WTC11 (cell line): ENCODE results near the gene IDE. TPM values are rescaled to one million over a fixed set of nuclear protein-coding genes. Genes with fewer than 3 reads are reported as not detected.

ENCODE experiments used
- ATAC-seq: fragments of 200-7000 bp; cut with Tn5 transposase; 2 replicates; pipeline ENCODE4 v1.10.0; 2021; ENCODE audit warnings: mild to moderate bottlenecking, moderate library complexity
- CTCF ChIA-PET: fragments of 300-600 bp; sonication (Branson Sonifier 250); formaldehyde crosslinking; loops from one replicate; lab custom pipeline; 2021; ENCODE audit warnings: antibody characterized with exemption; lab: Charles Lee
- POLR2A ChIA-PET: fragments of 350-600 bp; sonication (Branson Sonifier 250); formaldehyde crosslinking; loops from one replicate; lab custom pipeline; 2021; ENCODE audit warnings: antibody characterized with exemption; lab: Charles Lee
- DNase-seq: peaks from one replicate; pipeline ENCODE4 v3.0.0; 2021; ENCODE audit warnings: low spot score
- H3K27ac Mint-ChIP-seq: 2 replicates; pipeline ENCODE4 v1.8.0; 2021; ENCODE audit warnings: mixed read lengths
- H3K27me3 Mint-ChIP-seq: 2 replicates; pipeline ENCODE4 v1.8.0; 2021; ENCODE audit warnings: low read depth, mild to moderate bottlenecking, moderate library complexity, mixed read lengths
- H3K36me3 Mint-ChIP-seq: 2 replicates; pipeline ENCODE4 v1.8.0; 2021; ENCODE audit warnings: mixed read lengths
- H3K4me1 Mint-ChIP-seq: 2 replicates; pipeline ENCODE4 v1.8.0; 2022; ENCODE audit warnings: mixed read lengths
- H3K4me3 Mint-ChIP-seq: 2 replicates; pipeline ENCODE4 v1.8.0; 2021; ENCODE audit warnings: mild to moderate bottlenecking, moderate library complexity, mixed read lengths
- H3K9me3 Mint-ChIP-seq: 2 replicates; pipeline ENCODE4 v1.8.0; 2021; ENCODE audit warnings: mixed read lengths
- ATF3 ChIP-seq: sonication (generic); formaldehyde crosslinking; conservative IDR thresholded peaks from 2 replicates; pipeline ENCODE4 v1.8.1; 2022; ENCODE audit warnings: mild to moderate bottlenecking, missing genetic modification reagents
- E2F4 ChIP-seq: sonication (generic); formaldehyde crosslinking; IDR thresholded peaks from 2 replicates; pipeline ENCODE4 v1.8.1; 2022; ENCODE audit warnings: low read depth, mild to moderate bottlenecking, moderate library complexity, missing genetic modification reagents, borderline replicate concordance
- ELF4 ChIP-seq: sonication (generic); formaldehyde crosslinking; IDR thresholded peaks from 2 replicates; pipeline ENCODE4 v1.8.1; 2022; ENCODE audit warnings: low read depth, mild to moderate bottlenecking, moderate library complexity, missing genetic modification reagents
- EMX1 ChIP-seq: fragments of 250-450 bp; sonication (Bioruptor Pico); IDR thresholded peaks from 2 replicates; pipeline ENCODE4 v1.8.0; 2021; ENCODE audit warnings: mild to moderate bottlenecking
- ETV6 ChIP-seq: sonication (generic); formaldehyde crosslinking; IDR thresholded peaks from 2 replicates; pipeline ENCODE4 v1.8.1; 2022; ENCODE audit warnings: mild to moderate bottlenecking, missing genetic modification reagents
- FOXK1 ChIP-seq: sonication (generic); formaldehyde crosslinking; IDR thresholded peaks from 2 replicates; pipeline ENCODE4 v1.8.0; 2022; ENCODE audit warnings: mild to moderate bottlenecking, moderate library complexity, missing genetic modification reagents
- FOXP1 ChIP-seq: sonication (generic); formaldehyde crosslinking; IDR thresholded peaks from 2 replicates; pipeline ENCODE4 v1.8.0; 2022; ENCODE audit warnings: missing genetic modification reagents, mild to moderate bottlenecking, moderate library complexity, borderline replicate concordance
- FOXP4 ChIP-seq: sonication (generic); formaldehyde crosslinking; IDR thresholded peaks from 2 replicates; pipeline ENCODE4 v1.8.0; 2022; ENCODE audit warnings: mild to moderate bottlenecking, missing genetic modification reagents
- GTF2I ChIP-seq: fragments of 250-450 bp; sonication (Bioruptor Pico); conservative IDR thresholded peaks from 2 replicates; pipeline ENCODE4 v1.4.0; 2021; ENCODE audit warnings: mild to moderate bottlenecking
- MYBL2 ChIP-seq: sonication (generic); formaldehyde crosslinking; IDR thresholded peaks from 2 replicates; pipeline ENCODE4 v1.8.1; 2023; ENCODE audit warnings: mild to moderate bottlenecking, moderate library complexity, missing genetic modification reagents
- NFATC4 ChIP-seq: fragments of 250-450 bp; sonication (Bioruptor Pico); IDR thresholded peaks from 2 replicates; pipeline ENCODE4 v1.9.0; 2021; ENCODE audit warnings: mild to moderate bottlenecking
- NFE2L1 ChIP-seq: sonication (generic); formaldehyde crosslinking; IDR thresholded peaks from 2 replicates; pipeline ENCODE4 v1.8.1; 2023; ENCODE audit warnings: missing genetic modification reagents
- NR3C1 ChIP-seq: sonication (generic); formaldehyde crosslinking; conservative IDR thresholded peaks from 2 replicates; pipeline ENCODE4 v1.8.1; 2023; ENCODE audit warnings: low read depth, mild to moderate bottlenecking, missing genetic modification reagents
- SP1 ChIP-seq: sonication (generic); formaldehyde crosslinking; conservative IDR thresholded peaks from 2 replicates; pipeline ENCODE4 v1.8.1; 2022; ENCODE audit warnings: missing genetic modification reagents
- ZBTB21 ChIP-seq: sonication (generic); formaldehyde crosslinking; IDR thresholded peaks from 2 replicates; pipeline ENCODE4 v1.8.1; 2023; ENCODE audit warnings: mild to moderate bottlenecking, missing genetic modification reagents, borderline replicate concordance
- ZNF232 ChIP-seq: sonication (generic); formaldehyde crosslinking; IDR thresholded peaks from 2 replicates; pipeline ENCODE4 v1.8.0; 2022; ENCODE audit warnings: mild to moderate bottlenecking, missing genetic modification reagents
- ZNF263 ChIP-seq: sonication (generic); formaldehyde crosslinking; IDR thresholded peaks from 2 replicates; pipeline ENCODE4 v1.8.1; 2022; ENCODE audit warnings: low read depth, mild to moderate bottlenecking, moderate library complexity, missing genetic modification reagents
- ZNF671 ChIP-seq: fragments of 250-450 bp; sonication (Bioruptor Pico); IDR thresholded peaks from 2 replicates; pipeline ENCODE4 v1.8.0; 2021; ENCODE audit warnings: mild to moderate bottlenecking
- total RNA-seq: library from RNA; stranded (reverse); gene quantifications from 3 replicates; pipeline ENCODE4 v1.2.3, GENCODE V29; 2021
- TF ChIP-seq, protein P1 (sequence below): sonication (generic); formaldehyde crosslinking; IDR thresholded peaks from 2 replicates; pipeline ENCODE4 v1.8.0; 2023; ENCODE audit warnings: mild to moderate bottlenecking, missing genetic modification reagents
- TF ChIP-seq, protein P2 (sequence below): sonication (generic); formaldehyde crosslinking; IDR thresholded peaks from 2 replicates; pipeline ENCODE4 v1.8.1; 2023; ENCODE audit warnings: mild to moderate bottlenecking, moderate library complexity, missing genetic modification reagents
- TF ChIP-seq, protein P3 (sequence below): fragments of 250-450 bp; sonication (Bioruptor Pico); IDR thresholded peaks from 2 replicates; pipeline ENCODE4 v1.9.0; 2021; ENCODE audit warnings: mild to moderate bottlenecking

IDE gene
- total RNA-seq, 1 experiment from 2014 or later = 50.5 TPM

DNA sequence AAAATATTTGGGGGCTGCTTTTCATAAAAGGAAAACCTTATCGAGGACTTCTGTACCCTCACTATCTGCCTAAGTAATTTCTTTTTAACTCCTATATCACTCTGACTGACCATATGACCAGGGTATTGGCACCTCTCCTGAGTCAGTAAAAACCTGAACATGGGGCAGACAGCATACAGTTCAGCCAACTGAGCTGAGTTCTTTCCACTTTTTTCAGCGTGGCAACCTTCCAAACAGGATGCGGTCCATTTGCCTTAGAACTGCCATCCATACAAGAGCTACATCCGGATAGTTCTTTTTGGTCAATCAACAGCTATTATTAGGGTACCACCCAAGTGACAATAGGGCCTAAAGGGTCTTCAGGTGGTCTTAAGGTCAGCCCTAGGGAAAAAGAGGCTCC is 160.4 kb downstream of the IDE start (continued):
- no peak for TF ChIP-seq FOXP4 (CRISPR knock-in tag)
- no peak for TF ChIP-seq MYBL2 (CRISPR knock-in tag)
- TF ChIP-seq NFATC4 (CRISPR knock-in tag) = no peak
- no peak for TF ChIP-seq GTF2I (CRISPR knock-in tag)
- no peak for TF ChIP-seq NR3C1 (CRISPR knock-in tag)
- no peak for TF ChIP-seq EMX1 (CRISPR knock-in tag)

DNA sequence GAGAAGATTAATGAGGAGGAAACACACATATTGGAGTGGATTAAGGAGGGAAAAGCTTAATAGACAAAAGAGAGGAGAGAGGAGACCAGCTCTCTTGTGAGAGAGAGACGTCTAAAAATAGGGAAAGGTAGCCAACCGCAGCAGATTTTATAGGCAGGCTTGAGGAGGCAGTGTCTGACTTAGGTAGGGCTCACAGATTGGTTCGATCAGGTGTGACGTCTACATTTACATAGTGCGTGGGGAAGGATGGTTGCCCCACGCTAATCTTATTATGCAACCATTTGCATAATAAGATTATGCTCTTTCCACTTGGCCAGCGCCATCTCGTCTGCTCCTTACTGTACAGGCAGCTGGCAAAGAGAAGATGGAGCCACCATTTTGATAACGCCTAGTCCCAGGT is 160.9 kb downstream of the IDE start:
- TF ChIP-seq ZNF263 (CRISPR knock-in tag) = no peak
- no peak for TF ChIP-seq ELF4 (CRISPR knock-in tag)
- TF ChIP-seq ETV6 = no peak
- TF ChIP-seq, protein P1, sequence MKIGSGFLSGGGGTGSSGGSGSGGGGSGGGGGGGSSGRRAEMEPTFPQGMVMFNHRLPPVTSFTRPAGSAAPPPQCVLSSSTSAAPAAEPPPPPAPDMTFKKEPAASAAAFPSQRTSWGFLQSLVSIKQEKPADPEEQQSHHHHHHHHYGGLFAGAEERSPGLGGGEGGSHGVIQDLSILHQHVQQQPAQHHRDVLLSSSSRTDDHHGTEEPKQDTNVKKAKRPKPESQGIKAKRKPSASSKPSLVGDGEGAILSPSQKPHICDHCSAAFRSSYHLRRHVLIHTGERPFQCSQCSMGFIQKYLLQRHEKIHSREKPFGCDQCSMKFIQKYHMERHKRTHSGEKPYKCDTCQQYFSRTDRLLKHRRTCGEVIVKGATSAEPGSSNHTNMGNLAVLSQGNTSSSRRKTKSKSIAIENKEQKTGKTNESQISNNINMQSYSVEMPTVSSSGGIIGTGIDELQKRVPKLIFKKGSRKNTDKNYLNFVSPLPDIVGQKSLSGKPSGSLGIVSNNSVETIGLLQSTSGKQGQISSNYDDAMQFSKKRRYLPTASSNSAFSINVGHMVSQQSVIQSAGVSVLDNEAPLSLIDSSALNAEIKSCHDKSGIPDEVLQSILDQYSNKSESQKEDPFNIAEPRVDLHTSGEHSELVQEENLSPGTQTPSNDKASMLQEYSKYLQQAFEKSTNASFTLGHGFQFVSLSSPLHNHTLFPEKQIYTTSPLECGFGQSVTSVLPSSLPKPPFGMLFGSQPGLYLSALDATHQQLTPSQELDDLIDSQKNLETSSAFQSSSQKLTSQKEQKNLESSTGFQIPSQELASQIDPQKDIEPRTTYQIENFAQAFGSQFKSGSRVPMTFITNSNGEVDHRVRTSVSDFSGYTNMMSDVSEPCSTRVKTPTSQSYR (CRISPR knock-in tag) = no peak
- no peak for TF ChIP-seq NFE2L1 (CRISPR knock-in tag)
- no peak for TF ChIP-seq ZNF671 (CRISPR knock-in tag)
- no peak for TF ChIP-seq FOXP1 (CRISPR knock-in tag)
- TF ChIP-seq ZNF232 (CRISPR knock-in tag) = no peak
- TF ChIP-seq ZBTB21 (CRISPR knock-in tag) = no peak
- no peaks in the 10 kb centered on the region for H3K4me1 Mint-ChIP-seq
- H3K27me3 Mint-ChIP-seq = no peaks in the 10 kb centered on the region; the same call in 1 of the 2 replicates
- H3K4me3 Mint-ChIP-seq = no peak overlapping the region
- ChIA-PET CTCF (no interaction called here), POLR2A (no interaction called here)
- ATAC-seq = no peak
- H3K27ac Mint-ChIP-seq = no peak overlapping the region
- no peak for DNase-seq
- peaks cover 21% of the 10 kb centered on the region for H3K9me3 Mint-ChIP-seq
- H3K36me3 Mint-ChIP-seq = peaks cover 6% of the 10 kb centered on the region

- H3K36me3 Mint-ChIP-seq = peaks cover 6% of the 10 kb centered on the region
- CTCF ChIA-PET = no interaction called here
- no peak for TF ChIP-seq SP1 (CRISPR knock-in tag)
- TF ChIP-seq E2F4 (CRISPR knock-in tag) = no peak
- TF ChIP-seq MYBL2 (CRISPR knock-in tag) = no peak
- TF ChIP-seq FOXK1 (CRISPR knock-in tag) = no peak
- TF ChIP-seq, protein P2, sequence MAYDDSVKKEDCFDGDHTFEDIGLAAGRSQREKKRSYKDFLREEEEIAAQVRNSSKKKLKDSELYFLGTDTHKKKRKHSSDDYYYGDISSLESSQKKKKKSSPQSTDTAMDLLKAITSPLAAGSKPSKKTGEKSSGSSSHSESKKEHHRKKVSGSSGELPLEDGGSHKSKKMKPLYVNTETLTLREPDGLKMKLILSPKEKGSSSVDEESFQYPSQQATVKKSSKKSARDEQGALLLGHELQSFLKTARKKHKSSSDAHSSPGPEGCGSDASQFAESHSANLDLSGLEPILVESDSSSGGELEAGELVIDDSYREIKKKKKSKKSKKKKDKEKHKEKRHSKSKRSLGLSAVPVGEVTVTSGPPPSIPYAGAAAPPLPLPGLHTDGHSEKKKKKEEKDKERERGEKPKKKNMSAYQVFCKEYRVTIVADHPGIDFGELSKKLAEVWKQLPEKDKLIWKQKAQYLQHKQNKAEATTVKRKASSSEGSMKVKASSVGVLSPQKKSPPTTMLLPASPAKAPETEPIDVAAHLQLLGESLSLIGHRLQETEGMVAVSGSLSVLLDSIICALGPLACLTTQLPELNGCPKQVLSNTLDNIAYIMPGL (CRISPR knock-in tag) = no peak
- no peak for TF ChIP-seq ELF4 (CRISPR knock-in tag)
- TF ChIP-seq ATF3 = no peak
- TF ChIP-seq, protein P3, sequence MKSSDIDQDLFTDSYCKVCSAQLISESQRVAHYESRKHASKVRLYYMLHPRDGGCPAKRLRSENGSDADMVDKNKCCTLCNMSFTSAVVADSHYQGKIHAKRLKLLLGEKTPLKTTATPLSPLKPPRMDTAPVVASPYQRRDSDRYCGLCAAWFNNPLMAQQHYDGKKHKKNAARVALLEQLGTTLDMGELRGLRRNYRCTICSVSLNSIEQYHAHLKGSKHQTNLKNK (CRISPR knock-in tag) = no peak
- TF ChIP-seq, all 79 proteins: peak for 0
- Mint-ChIP-seq H3K9me3 (peaks cover 8% of the 10 kb centered on the region), H3K27ac (no peak overlapping the region), H3K4me3 (no peak overlapping the region), H3K27me3 (no peaks in the 10 kb centered on the region; the same call in 1 of the 2 replicates), H3K4me1 (peaks cover 10% of the 10 kb centered on the region)
- POLR2A ChIA-PET = no interaction called here
- ATAC-seq = no peak
- no peak for DNase-seq
Observed at GRCh38 chr10:92411406-92411805, 162.5 kb downstream of the IDE start.
